Vagina (tissue), 2 donors: ENCODE results near the gene KCTD11.

Experiments used
- POLR2A ChIP-seq, 2 donors: fragments of 450-650 bp; IDR thresholded peaks; one replicate each; pipeline ENCODE4 v1.6.1; 2017; ENCODE audit warnings: antibody characterized with exemption in 2 of 2, mild to moderate bottlenecking in 2 of 2, moderate library complexity in 2 of 2
- POLR2AphosphoS5 ChIP-seq, 2 donors: sonication (generic); formaldehyde crosslinking; IDR thresholded peaks; one replicate each; pipeline ENCODE4 v1.9.0; 2017; ENCODE audit warnings: antibody characterized with exemption in 2 of 2, mild to moderate bottlenecking in 2 of 2, low read depth in 1 of 2; ENCODE audit not compliant: insufficient read depth in 1 of 2
- TF ChIP-seq, protein P1 (sequence below), 3 experiments: fragments of 450-650 bp in 2 of 3; fragments of 200-600 bp in 1 of 3; sonication (generic) in 1 of 3; IDR thresholded peaks; one replicate each; pipeline ENCODE4 v1.5.1; 2017 to 2019; ENCODE audit warnings: antibody characterized with exemption in 3 of 3, mild to moderate bottlenecking in 2 of 3, moderate library complexity in 2 of 3

GRCh38 chr17:7363311-7363710 lies 11.3 kb downstream of the KCTD11 start:
- TF ChIP-seq, protein P1, sequence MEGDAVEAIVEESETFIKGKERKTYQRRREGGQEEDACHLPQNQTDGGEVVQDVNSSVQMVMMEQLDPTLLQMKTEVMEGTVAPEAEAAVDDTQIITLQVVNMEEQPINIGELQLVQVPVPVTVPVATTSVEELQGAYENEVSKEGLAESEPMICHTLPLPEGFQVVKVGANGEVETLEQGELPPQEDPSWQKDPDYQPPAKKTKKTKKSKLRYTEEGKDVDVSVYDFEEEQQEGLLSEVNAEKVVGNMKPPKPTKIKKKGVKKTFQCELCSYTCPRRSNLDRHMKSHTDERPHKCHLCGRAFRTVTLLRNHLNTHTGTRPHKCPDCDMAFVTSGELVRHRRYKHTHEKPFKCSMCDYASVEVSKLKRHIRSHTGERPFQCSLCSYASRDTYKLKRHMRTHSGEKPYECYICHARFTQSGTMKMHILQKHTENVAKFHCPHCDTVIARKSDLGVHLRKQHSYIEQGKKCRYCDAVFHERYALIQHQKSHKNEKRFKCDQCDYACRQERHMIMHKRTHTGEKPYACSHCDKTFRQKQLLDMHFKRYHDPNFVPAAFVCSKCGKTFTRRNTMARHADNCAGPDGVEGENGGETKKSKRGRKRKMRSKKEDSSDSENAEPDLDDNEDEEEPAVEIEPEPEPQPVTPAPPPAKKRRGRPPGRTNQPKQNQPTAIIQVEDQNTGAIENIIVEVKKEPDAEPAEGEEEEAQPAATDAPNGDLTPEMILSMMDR (IDR thresholded peaks at IDR 0.05), result no peak
- TF ChIP-seq POLR2AphosphoS5 (IDR thresholded peaks at IDR 0.05; ENCODE audit: insufficient read depth in 1 of 2, low read depth in 1 of 2) (no peak), POLR2A (IDR thresholded peaks at IDR 0.05) (no peak)
